Urothelium cell line (cell line): ENCODE measurements around the gene TLE6.
"Not testable (repeated sequence)": the region's sequence is repeated elsewhere in the genome, so short reads cannot be mapped to it uniquely, and the experiment has no call there.

Experiments used
- DNase-seq: peaks from one replicate; pipeline ENCODE4 v3.0.0; 2011; ENCODE audit warnings: low spot score, mixed read lengths
- FAIRE-seq: peaks from 2 replicates; lab custom pipeline; 2011; peaks lifted over from hg19 to GRCh38; lab: Jason Lieb, UNC

Gene TLE6

GRCh38 chr19:2973229-2973628, 4.1 kb upstream of the TLE6 start:
- no peak for DNase-seq

DNA sequence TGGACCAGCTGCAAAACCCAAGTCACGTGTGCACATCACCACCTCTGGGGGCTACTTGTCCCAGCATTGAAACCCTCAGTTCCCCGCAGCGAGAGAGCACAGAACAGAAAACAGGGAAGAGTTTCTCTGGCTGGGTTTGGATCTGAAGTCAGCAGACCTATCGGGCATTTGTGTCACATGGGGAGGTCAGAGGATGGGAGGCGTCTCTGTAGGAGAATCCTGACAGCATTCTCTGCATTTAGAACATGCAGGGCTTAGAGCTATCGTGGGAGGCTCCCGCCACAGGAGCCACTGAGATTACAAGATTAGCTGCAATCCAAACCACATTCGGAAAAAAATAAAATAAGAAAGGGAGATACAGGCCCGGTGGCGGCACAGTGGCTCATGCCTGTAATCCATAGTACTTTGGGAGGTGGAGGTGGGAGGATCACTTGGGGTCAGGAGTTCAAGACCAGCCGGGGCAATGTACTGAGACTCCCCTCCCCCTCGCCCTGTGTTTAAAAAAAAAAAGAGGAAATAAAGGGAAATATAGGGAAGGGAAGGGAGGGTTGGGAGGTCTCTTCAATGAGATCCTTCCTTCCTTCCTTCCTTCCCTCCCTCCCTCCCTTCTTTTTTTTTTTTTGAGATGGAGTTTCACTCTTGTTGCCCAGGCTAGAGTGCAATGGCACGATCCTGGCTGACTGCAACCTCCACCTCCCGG, 2.9 kb upstream of the TLE6 start:
- FAIRE-seq (no peak), DNase-seq (no peak)

More at GRCh38 chr19:2973229-2973628, 4.1 kb upstream of the TLE6 start:
- FAIRE-seq: no peak

DNA sequence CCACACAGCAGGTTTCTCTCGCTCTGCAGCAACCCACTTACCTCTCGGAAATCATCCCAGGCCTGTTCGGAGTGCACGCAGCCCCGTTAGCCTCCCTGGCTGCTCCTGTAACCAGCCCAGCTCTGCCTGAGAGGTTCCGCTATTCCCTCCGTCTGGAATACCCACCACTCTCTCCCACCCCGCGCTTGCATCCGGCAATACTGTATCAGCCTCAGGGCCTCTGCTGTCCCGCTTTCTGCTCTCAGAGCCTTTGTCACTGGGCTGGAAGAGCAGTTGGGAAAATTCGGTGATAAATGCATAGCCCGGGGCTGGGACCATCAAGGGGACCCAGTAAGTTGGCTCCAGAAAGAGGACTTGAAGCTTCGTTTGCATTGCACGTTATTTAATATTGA, 759 bp upstream of the TLE6 start:
- no peak for FAIRE-seq
- no peak for DNase-seq

GRCh38 chr19:2977746-2978138, 378 bp downstream of the TLE6 start:
- DNase-seq (no peak), FAIRE-seq (no peak)

DNA sequence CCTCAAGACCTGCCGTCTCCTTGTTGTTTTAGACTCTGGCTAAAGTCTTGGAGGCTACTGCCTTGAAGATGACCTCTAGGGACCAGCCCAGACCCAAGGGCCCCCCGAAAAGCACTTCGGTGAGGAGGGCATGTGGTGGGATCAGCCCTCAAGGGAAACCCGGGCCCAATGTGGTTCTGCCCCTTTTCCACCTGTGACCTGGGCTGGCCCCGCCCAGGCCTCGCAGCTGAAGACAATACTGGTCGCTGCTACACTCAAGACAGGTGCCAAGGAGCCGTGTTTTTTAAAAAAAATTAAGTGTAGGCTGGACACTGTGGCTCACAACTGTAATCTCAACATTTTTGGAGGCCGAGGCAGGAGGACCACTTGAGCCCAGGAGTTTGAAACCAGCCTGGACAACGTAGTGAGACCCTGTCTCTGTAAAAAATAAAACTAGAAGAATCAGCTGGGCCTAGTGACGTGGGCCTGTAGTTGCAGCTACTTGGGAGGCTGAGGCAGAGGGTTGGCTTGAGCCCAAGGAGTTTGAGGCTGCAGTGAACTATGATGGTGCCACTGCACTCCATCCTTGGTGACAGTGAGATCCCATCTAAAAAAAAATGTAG, 903 bp downstream of the TLE6 start:
- DNase-seq: no peak
- no peak for FAIRE-seq

- no peak for DNase-seq
- no peak for FAIRE-seq
These were observed 1.4 kb downstream of the TLE6 start for GRCh38 chr19:2978772-2979171.

GRCh38 chr19:2981898-2982297, 4.5 kb downstream of the TLE6 start:
- FAIRE-seq (no peak), DNase-seq (no peak)

GRCh38 chr19:2982561-2982960, 5.2 kb downstream of the TLE6 start:
- DNase-seq: no peak
- FAIRE-seq: no peak

DNA sequence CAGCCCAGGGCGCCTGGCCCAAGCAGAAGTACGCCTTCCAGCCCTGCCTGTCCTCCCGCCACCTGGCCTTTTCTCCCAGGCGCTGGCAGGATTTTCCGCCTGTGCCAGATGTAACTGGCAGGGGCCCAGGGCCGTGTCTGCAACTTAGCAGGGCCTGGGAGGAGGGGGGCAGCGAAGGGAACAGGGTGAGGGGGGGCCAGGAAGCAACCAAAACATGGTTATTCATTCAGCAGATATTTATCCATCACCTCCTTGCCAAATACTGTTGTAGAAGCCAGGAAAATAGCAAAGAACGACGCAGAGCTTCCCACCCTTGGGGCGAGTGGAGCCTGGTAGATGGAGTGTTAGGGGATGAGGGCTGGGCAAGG, 5.6 kb downstream of the TLE6 start:
- FAIRE-seq: no peak
- DNase-seq: peak; percentile 80

GRCh38 chr19:2983351-2984214, 6.2 kb downstream of the TLE6 start:
- FAIRE-seq (no peak), DNase-seq (peak; percentile 73)

DNA sequence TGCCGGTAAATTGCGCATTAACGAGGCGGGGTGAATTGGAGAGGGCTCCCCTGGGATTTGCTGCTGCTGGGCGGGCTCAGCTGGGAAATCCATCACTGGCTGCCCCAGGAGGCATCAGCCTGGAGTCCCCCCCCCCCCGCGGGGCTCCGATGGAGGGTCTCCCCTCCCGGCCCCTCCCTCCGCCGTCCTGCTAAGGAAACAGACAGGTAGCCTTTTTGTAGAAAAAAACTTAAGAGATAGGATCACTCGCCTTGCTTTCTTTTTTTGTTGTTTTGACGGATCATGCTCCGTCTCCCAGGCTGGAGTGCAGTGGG, 6.8 kb downstream of the TLE6 start:
- DNase-seq (no peak), FAIRE-seq (no peak)

GRCh38 chr19:2986951-2987524, 9.7 kb downstream of the TLE6 start:
- DNase-seq (no peak), FAIRE-seq (no peak)

DNA sequence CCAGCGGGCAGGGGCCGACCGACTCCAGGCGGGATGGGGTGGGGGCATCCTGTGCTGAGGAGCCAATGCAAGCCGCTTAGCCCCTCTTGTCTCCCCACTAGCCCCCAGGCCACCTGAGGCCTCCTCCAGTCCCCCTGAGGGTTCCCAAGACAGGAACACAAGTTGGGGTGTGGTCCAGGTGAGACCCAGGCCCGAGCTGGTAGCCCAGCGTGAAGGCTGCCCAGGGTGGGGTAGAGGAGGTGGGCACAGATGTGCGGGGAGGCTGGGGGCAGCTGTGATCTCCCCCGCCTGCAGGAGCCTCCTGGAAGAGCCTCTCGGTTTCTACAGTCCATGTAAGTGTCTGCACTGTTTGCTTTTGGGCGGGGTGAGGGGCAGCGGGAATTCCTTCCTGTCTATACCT, 10.4 kb downstream of the TLE6 start:
- FAIRE-seq (no peak), DNase-seq (no peak)

DNA sequence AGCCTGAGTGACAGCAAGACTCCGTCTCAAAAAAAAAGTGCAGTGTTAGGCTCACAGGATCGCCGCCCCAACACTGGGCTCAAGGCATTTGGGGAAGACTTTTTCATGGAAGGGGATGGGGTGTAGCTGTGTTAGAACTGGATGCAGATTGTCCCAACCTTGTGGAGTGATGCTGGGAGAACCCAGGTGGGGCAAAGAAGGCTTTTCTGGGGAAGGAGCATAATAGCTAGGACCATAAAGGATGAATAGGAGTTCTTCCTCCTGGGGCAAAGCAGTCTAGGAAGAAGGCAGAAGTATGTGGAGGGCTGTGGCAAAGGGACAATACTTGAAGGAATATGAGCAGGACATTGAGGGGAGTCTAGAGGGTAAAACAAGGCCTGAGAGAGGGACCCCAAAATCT, 11.2 kb downstream of the TLE6 start:
- no peak for FAIRE-seq

GRCh38 chr19:2989236-2989946, 12.0 kb downstream of the TLE6 start:
- no peak for DNase-seq

More for the DNA sequence above, 11.2 kb downstream of the TLE6 start:
- DNase-seq: no peak

DNA sequence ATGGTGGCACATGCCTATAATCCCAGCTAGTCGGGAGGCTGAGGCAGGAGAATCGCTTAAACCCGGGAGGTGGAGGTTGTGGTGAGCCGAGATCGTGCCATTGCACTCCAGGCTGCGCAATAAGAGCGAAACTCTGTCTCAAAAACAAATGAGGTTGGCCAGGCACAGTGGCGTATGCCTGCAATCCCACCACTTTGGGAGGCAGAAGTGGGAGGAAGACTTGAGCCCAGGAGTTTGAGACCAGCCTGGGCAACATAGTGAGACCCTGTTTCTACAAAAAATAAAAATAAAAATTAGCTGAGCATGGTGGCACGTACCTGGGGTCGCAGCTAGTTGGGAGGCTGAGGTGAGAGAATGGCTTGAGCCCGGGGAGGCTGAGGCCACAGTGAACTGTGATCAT, 15.0 kb downstream of the TLE6 start:
- FAIRE-seq, DNase-seq: not testable (repeated sequence)

More at GRCh38 chr19:2989236-2989946, 12.0 kb downstream of the TLE6 start:
- no peak for FAIRE-seq

GRCh38 chr19:2992958-2993357, 15.6 kb downstream of the TLE6 start:
- DNase-seq (no peak), FAIRE-seq (no peak)

DNA sequence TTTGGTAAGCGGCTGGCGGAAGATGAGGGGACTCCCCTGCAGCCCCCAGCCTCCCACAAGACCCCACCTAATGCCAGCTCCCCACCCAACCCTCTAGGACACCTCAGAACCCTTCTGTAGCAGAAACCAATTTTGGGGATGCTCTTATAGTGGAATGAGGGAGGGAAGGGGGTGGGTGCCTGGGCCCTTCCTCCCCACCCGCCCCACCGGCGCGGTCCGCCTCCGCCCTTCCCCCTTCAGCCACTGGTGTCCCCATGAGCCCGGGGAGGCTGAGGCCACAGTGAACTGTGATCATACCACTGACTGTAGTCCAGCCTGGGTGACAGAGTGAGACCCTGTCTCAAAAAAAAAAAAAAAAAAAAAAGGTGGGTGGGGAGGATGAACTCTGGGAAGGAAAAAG, 16.2 kb downstream of the TLE6 start:
- DNase-seq: no peak
- no peak for FAIRE-seq

- FAIRE-seq (no peak), DNase-seq (no peak)
These were observed 17.3 kb downstream of the TLE6 start for GRCh38 chr19:2994588-2995131.

- no peak for DNase-seq
- no peak for FAIRE-seq
These were observed 20.4 kb downstream of the TLE6 start for GRCh38 chr19:2997720-2998119.

DNA sequence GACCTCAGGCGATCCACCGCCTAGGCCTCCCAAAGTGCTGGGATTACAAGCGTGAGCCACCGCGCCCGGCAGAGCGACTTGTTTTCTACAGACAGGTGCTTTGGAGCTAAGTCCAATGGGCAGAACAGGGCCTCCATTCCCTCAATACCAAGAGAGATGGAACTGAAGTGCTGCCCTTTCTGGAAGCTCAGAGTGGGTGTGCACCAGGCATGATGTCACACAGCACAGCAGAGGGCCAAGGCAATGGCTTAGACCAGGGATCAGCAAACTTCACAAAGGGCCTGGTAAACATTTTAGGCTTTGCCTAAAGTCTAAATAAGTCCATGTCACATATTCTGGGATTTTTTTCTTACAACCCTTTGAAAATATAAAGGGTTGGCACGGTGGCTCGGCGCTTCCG, 21.3 kb downstream of the TLE6 start:
- DNase-seq: no peak
- FAIRE-seq: no peak
